Measurements from ENCODE around the gene TTC29.
"Not testable (repeated sequence)": the region's sequence is repeated elsewhere in the genome, so short reads cannot be mapped to it uniquely, and the experiment has no call there.

Gene TTC29

GRCh38 chr4:146674829-146675570, 270.7 kb downstream of the TTC29 start:
- DNase-seq, result no peak

- not testable (repeated sequence) for DNase-seq
Measured at GRCh38 chr4:146663968-146664311, 281.7 kb downstream of the TTC29 start.

DNA sequence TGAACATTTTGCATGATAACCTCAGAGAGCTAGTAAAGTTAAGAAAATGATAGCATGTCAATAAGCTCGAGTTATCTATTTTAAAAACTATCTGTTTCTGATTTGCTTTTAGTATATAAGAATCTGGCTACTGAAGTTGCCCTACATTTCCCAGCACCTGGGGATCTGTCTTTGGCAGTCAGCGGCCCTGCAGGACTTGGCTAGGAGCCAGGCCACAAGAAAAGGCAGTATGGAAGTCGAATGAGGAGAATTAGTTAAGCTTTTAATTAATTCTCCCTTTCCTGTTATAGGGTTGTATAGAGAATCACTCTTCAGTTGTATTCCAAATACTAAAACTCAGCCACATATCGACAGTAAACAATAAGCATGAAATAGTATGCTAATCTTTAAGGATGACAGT, 284.3 kb downstream of the TTC29 start:
- DNase-seq, result no peak
